WTC11 (cell line): Measurements from ENCODE around the gene MOBP.

Experiments used
- AR ChIP-seq: fragments of 250-450 bp; sonication (Bioruptor Pico); IDR thresholded peaks from 2 replicates; pipeline ENCODE4 v1.9.0; 2021; ENCODE audit warnings: mild to moderate bottlenecking
- ATF2 ChIP-seq: sonication (generic); formaldehyde crosslinking; IDR thresholded peaks from 2 replicates; pipeline ENCODE4 v1.8.1; 2022; ENCODE audit warnings: low read depth, missing genetic modification reagents, borderline replicate concordance
- CREM ChIP-seq: sonication (generic); formaldehyde crosslinking; IDR thresholded peaks from 2 replicates; pipeline ENCODE4 v1.8.1; 2022; ENCODE audit warnings: mild to moderate bottlenecking, missing genetic modification reagents, moderate library complexity
- CTCF ChIP-seq: fragments of 200-600 bp; IDR thresholded peaks from 2 replicates; pipeline ENCODE4 v1.8.0; 2022; ENCODE audit warnings: antibody characterized with exemption
- E2F5 ChIP-seq: sonication (generic); formaldehyde crosslinking; IDR thresholded peaks from 2 replicates; pipeline ENCODE4 v1.8.1; 2022; ENCODE audit warnings: mild to moderate bottlenecking, moderate library complexity, missing genetic modification reagents
- MAX ChIP-seq: sonication (generic); formaldehyde crosslinking; IDR thresholded peaks from 2 replicates; pipeline ENCODE4 v1.8.0; 2022; ENCODE audit warnings: mild to moderate bottlenecking, missing genetic modification reagents
- SP1 ChIP-seq: sonication (generic); formaldehyde crosslinking; conservative IDR thresholded peaks from 2 replicates; pipeline ENCODE4 v1.8.1; 2022; ENCODE audit warnings: missing genetic modification reagents
- ZNF121 ChIP-seq: sonication (generic); formaldehyde crosslinking; IDR thresholded peaks from 2 replicates; pipeline ENCODE4 v1.8.0; 2023; ENCODE audit warnings: missing genetic modification reagents

GRCh38 chr3:39497753-39498152 is 30.3 kb downstream of the MOBP start:
- TF ChIP-seq ATF2 (CRISPR knock-in tag) (no peak), CTCF (no peak), ZNF121 (no peak), E2F5 (no peak), SP1 (no peak), MAX (no peak), AR (CRISPR knock-in tag) (no peak), CREM (CRISPR knock-in tag) (no peak)
